SK-N-SH (cell line): Measurements from ENCODE around the gene VANGL2. TPM values are rescaled to one million over a fixed set of nuclear protein-coding genes. Genes with fewer than 3 reads are reported as not detected.

ENCODE experiments used
- CTCF ChIA-PET: fragments of 300-600, 350-600 bp; formaldehyde crosslinking; extraction: SDS; loops from one replicate; lab custom pipeline; 2021; lab: Yijun Ruan, JAX
- POLR2A ChIA-PET: fragments of 350-600 bp; sonication (Branson Sonifier 250); formaldehyde crosslinking; extraction: SDS; loops from one replicate; lab custom pipeline; 2020; ENCODE audit warnings: antibody characterized with exemption, inconsistent platforms; lab: Yijun Ruan, JAX
- DNase-seq: peaks from one replicate; pipeline ENCODE4 v3.0.0; 2012
- H2AFZ ChIP-seq: fragments of 200-600 bp; sonication (generic); 2 replicates; pipeline ENCODE4 v1.8.1; 2016; ENCODE audit warnings: antibody characterized with exemption, mild to moderate bottlenecking, low read depth
- H3F3A ChIP-seq: fragments of 200-600 bp; sonication (generic); replicated peaks from 2 replicates; pipeline ENCODE3; 2016; ENCODE audit warnings: antibody characterized with exemption, mild to moderate bottlenecking; ENCODE audit not compliant: insufficient read depth
- H3K27ac ChIP-seq, 2 experiments: fragments of 200-500 bp in 1 of 2; fragments of 200-600 bp in 1 of 2; sonication (Bioruptor generic) in 1 of 2; sonication (generic), shearing (Covaris generic) in 1 of 2; 2 replicates each; pipeline versions ENCODE4 v1.5.1 to v1.6.1; 2014 to 2016; ENCODE audit warnings: low read depth in 2 of 2, inconsistent platforms in 1 of 2, low read length in 1 of 2, mild to moderate bottlenecking in 1 of 2, mixed read lengths in 1 of 2
- H3K27me3 ChIP-seq: fragments of 200-600 bp; sonication (generic), shearing (Covaris generic); 2 replicates; pipeline ENCODE4 v1.6.1; 2016; ENCODE audit warnings: mixed run types; ENCODE audit not compliant: insufficient read depth
- H3K36me3 ChIP-seq, 2 experiments: fragments of 200-500 bp in 1 of 2; fragments of 200-600 bp in 1 of 2; sonication (Bioruptor generic) in 1 of 2; sonication (generic) in 1 of 2; replicated peaks in 1 of 2; 2 replicates each; pipeline versions ENCODE3 to v1.5.1; 2014 to 2016; ENCODE audit warnings: low read length in 1 of 2, mild to moderate bottlenecking in 1 of 2; ENCODE audit not compliant: insufficient read depth in 2 of 2, control insufficient read depth in 1 of 2
- H3K4me1 ChIP-seq, 2 experiments: fragments of 200-500 bp in 1 of 2; fragments of 200-600 bp in 1 of 2; sonication (Bioruptor generic) in 1 of 2; sonication (generic), shearing (Covaris generic) in 1 of 2; 2 replicates each; pipeline versions ENCODE4 v1.5.1 to v1.6.1; 2014 to 2016; ENCODE audit warnings: low read depth in 1 of 2, low read length in 1 of 2, mixed run types in 1 of 2; ENCODE audit not compliant: insufficient read depth in 2 of 2, control insufficient read depth in 1 of 2
- H3K4me2 ChIP-seq: fragments of 200-600 bp; sonication (generic), shearing (Covaris generic); 2 replicates; pipeline ENCODE4 v1.6.1; 2017; ENCODE audit warnings: mixed run types
- H3K4me3 ChIP-seq, 2 experiments: fragments of 200-500 bp in 1 of 2; fragments of 200-600 bp in 1 of 2; sonication (Bioruptor generic) in 1 of 2; sonication (generic), shearing (Covaris generic) in 1 of 2; 2 replicates each; pipeline versions ENCODE4 v1.5.1 to v1.8.1; 2014 to 2016; ENCODE audit warnings: low read depth in 2 of 2, inconsistent platforms in 1 of 2, low read length in 1 of 2, mild to moderate bottlenecking in 1 of 2, mixed read lengths in 1 of 2, moderate library complexity in 1 of 2
- H3K79me2 ChIP-seq: fragments of 200-600 bp; sonication (generic); 2 replicates; pipeline ENCODE4 v1.8.1; 2017; ENCODE audit warnings: mild to moderate bottlenecking; ENCODE audit not compliant: insufficient read depth
- H3K9ac ChIP-seq: fragments of 200-600 bp; sonication (generic); 2 replicates; pipeline ENCODE4 v1.6.1; 2017; ENCODE audit warnings: mixed run types
- H3K9me2 ChIP-seq: fragments of 200-600 bp; sonication (generic); 2 replicates; pipeline ENCODE4 v1.6.1; 2017; ENCODE audit warnings: mixed run types
- H3K9me3 ChIP-seq: fragments of 200-600 bp; sonication (generic); 2 replicates; pipeline ENCODE4 v1.6.1; 2017; ENCODE audit warnings: mixed run types, mild to moderate bottlenecking, moderate library complexity
- H4K20me1 ChIP-seq: fragments of 200-600 bp; sonication (generic); 2 replicates; pipeline ENCODE4 v1.6.1; 2017; ENCODE audit warnings: mild to moderate bottlenecking, mixed run types; ENCODE audit not compliant: insufficient read depth
- CHD2 ChIP-seq: fragments of 150-350 bp; IDR thresholded peaks from 2 replicates; pipeline ENCODE4 v1.6.1; 2018; ENCODE audit warnings: low read length; ENCODE audit not compliant: partially characterized antibody
- FOXJ3 ChIP-seq: sonication (generic); formaldehyde crosslinking; IDR thresholded peaks from 2 replicates; pipeline ENCODE4 v1.5.1; 2020; ENCODE audit warnings: mild to moderate bottlenecking, missing genetic modification reagents
- MXI1 ChIP-seq: IDR thresholded peaks from 2 replicates; pipeline ENCODE4 v1.6.1; 2012; ENCODE audit warnings: mild to moderate bottlenecking, low read depth, low read length, improper control_type of control experiment
- NRF1 ChIP-seq: IDR thresholded peaks from 2 replicates; pipeline ENCODE4 v1.6.1; 2012; ENCODE audit warnings: low read depth, mild to moderate bottlenecking, low read length
- RCOR1 ChIP-seq: fragments of 150-350 bp; IDR thresholded peaks from 2 replicates; pipeline ENCODE4 v1.6.1; 2017; ENCODE audit warnings: antibody characterized with exemption, low read length
- WGBS: methylation state at CpG from one replicate; pipeline ENCODE4 v1.1.6; 2017; ENCODE audit warnings: low lambda C conversion rate; 5-methylcytosine and 5-hydroxymethylcytosine counted together
- polyA plus RNA-seq, 3 experiments: library from polyadenylated mRNA; depleted of rRNA; stranded (reverse); fragments of >200 nt; gene quantifications; 2 replicates each; pipeline ENCODE4 v1.2.3, GENCODE V29; 2012
- TF ChIP-seq, protein P1 (sequence below): IDR thresholded peaks from 2 replicates; pipeline ENCODE4 v1.4.0; 2012; ENCODE audit warnings: low read depth, borderline replicate concordance

Gene VANGL2
- polyA plus RNA-seq, 1 of the 3 experiments (the other 2 are of a cell fraction): 13.4 TPM

DNA sequence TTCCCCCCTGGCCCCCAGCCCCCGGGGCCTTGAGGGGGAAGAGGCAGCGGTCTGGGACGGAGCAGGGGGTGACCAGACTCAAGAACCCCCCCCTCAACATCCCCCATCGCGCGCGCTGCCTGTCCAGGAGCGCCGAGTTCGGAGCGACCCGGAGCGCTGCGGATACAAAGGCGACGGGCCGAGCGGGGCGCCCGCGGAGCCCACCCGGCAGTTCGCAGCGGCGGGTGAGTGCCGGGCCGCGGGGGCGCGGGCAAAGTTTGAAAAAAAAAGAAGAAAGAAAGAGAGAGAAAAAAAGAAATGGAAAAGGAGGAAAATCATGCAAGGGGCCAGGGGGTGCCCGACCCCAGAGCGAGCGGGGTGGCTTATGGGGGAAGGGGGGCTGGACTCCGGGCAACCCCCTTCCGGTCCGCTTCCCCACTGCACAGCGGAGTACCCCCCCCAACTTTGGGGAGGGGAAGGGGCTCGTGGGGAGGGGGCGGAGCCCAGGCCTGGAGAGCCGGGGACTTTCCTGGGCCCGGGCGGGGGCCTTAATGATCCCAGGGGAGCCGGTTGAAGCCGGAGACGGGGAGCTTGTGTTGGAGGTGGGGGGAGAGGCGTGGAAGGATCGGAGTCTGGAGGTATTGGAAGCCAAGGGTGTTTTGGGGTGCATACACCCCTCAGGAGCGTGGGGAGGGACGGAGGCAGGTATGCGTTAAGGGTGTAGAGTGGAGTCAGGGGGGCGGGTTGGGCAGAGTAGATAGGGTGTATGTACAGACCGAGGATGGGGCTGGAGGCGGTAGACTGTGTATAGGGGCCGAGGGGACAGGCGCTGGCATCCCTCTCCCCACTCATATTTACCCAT is 502 bp downstream of the VANGL2 start:
- Histone ChIP-seq H3K4me3 (peak overlapping the region; percentile 95 to 97), H3F3A (no peaks in the 10 kb centered on the region), H3K27ac (peak overlapping the region in 1 of 2 experiments; percentile 84; a peak in 2 of 4 replicates), H3K9ac (peak overlapping the region; percentile 92), H4K20me1 (no peaks in the 10 kb centered on the region), H3K9me2 (no peaks in the 10 kb centered on the region), H3K9me3 (no peaks in the 10 kb centered on the region), H3K79me2 (no peaks in the 10 kb centered on the region), H3K4me2 (peak overlapping the region; percentile 86), H3K36me3 (no peaks in the 10 kb centered on the region), H2AFZ (peak overlapping the region; percentile 96), H3K27me3 (no peaks in the 10 kb centered on the region; the same call in 1 of the 2 replicates), H3K4me1 (peaks cover 0 to 35% of the 10 kb centered on the region in 2 experiments; a peak in 2 of 4 replicates)
- WGBS: 9% methylated on average over 49 of the region's 55 CpGs
- DNase-seq: peak; percentile 86
- no peak for TF ChIP-seq NRF1
- TF ChIP-seq RCOR1: no peak
- no peak for TF ChIP-seq MXI1
- peak; percentile 51 for TF ChIP-seq CHD2
- ChIA-PET CTCF (interaction anchor here (0.9 to 1.0 kb wide), 2 partner anchors 9 to 64 kb away, joined by 3 read pairs; no protein-coding TSS in a partner anchor), POLR2A (interaction anchor here (0.7 to 1.0 kb wide), 2 partner anchors 138 to 192 kb away, joined by 3 to 4 read pairs; partner anchors contain the start of gene DCAF8)

DNA sequence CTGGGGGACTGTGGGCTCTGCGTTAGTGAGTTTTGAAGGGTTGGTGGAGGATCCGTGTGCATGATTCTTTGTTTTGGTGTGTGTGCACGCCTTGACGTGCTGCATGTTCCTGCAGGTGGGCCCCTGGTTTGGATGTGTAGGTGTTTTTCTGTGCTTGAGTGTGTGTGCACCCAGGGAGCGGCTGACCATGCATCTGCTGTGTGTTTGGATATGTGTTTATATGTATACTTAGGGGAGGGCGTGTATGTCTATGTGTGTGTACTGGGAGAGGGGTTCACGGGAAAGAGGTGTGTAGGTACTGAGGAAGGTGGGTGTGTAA is 1.1 kb downstream of the VANGL2 start:
- CTCF ChIA-PET: interaction anchor here (1.0 kb wide), 1 partner anchor 65 kb away, joined by 3 read pairs; no protein-coding TSS in a partner anchor
- TF ChIP-seq, protein P1, sequence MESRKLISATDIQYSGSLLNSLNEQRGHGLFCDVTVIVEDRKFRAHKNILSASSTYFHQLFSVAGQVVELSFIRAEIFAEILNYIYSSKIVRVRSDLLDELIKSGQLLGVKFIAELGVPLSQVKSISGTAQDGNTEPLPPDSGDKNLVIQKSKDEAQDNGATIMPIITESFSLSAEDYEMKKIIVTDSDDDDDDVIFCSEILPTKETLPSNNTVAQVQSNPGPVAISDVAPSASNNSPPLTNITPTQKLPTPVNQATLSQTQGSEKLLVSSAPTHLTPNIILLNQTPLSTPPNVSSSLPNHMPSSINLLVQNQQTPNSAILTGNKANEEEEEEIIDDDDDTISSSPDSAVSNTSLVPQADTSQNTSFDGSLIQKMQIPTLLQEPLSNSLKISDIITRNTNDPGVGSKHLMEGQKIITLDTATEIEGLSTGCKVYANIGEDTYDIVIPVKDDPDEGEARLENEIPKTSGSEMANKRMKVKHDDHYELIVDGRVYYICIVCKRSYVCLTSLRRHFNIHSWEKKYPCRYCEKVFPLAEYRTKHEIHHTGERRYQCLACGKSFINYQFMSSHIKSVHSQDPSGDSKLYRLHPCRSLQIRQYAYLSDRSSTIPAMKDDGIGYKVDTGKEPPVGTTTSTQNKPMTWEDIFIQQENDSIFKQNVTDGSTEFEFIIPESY: no peak
- TF ChIP-seq FOXJ3: no peak
- Histone ChIP-seq H3K27me3 (no peaks in the 10 kb centered on the region; the same call in 1 of the 2 replicates), H3F3A (no peaks in the 10 kb centered on the region), H3K4me2 (peak overlapping the region; percentile 86), H3K9ac (peak overlapping the region; percentile 92), H2AFZ (peak overlapping the region; percentile 96; the same call in 1 of the 2 replicates), H3K36me3 (no peaks in the 10 kb centered on the region), H3K27ac (no peak overlapping the region; a peak in 1 of 4 replicates), H4K20me1 (no peaks in the 10 kb centered on the region), H3K79me2 (no peaks in the 10 kb centered on the region), H3K9me3 (no peaks in the 10 kb centered on the region), H3K4me3 (peak overlapping the region; percentile 95 to 97), H3K9me2 (no peaks in the 10 kb centered on the region), H3K4me1 (peaks cover 0 to 35% of the 10 kb centered on the region in 2 experiments; a peak in 2 of 4 replicates)
- POLR2A ChIA-PET: no interaction called here
- DNase-seq: no peak
- 73% methylated on average over 5 of the region's 7 CpGs for WGBS
